Measurements from ENCODE around the gene TTF1.
"Not testable (repeated sequence)": the region's sequence is repeated elsewhere in the genome, so short reads cannot be mapped to it uniquely, and the experiment has no call there.

Gene TTF1

DNA sequence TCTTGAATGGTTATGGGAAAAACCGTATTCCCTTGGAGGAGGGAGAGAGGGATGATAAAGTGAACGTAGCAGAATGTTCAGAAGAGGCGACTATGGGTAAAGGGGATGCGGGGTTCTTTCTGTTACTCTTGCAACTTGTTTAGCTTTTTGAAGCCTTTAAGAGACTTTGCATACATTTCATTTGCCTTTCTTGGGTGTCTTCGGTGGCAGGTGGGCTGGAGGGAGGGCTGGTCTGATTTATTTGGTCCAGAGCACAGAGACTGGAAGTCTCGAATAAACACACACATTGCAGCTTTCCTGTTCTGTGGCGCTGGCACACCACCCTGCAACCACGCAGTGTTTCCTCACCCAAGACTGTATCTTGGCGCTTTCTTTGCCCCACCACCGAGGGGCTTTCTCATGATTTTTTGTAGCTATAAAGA lies 23.2 kb downstream of the TTF1 start:
- Histone ChIP-seq H3K27me3 (ENCODE audit: control insufficient read depth in 1 of 2, insufficient read depth in 2 of 2, low read length in 2 of 2) (no peaks in the 10 kb centered on the region), H3K4me1 (ENCODE audit: insufficient read depth, low read length) (no peaks in the 10 kb centered on the region), H3K9me3 (ENCODE audit: low read length) (no peaks in the 10 kb centered on the region), H3K36me3 (ENCODE audit: insufficient read depth, low read length) (peaks cover 62% of the 10 kb centered on the region), H3K4me3 (ENCODE audit: low read depth in 1 of 2, low read length in 2 of 2) (no peak overlapping the region), H3K9ac (ENCODE audit: low read length) (no peak overlapping the region), H3K27ac (ENCODE audit: low read depth, low read length) (no peak overlapping the region)

DNA sequence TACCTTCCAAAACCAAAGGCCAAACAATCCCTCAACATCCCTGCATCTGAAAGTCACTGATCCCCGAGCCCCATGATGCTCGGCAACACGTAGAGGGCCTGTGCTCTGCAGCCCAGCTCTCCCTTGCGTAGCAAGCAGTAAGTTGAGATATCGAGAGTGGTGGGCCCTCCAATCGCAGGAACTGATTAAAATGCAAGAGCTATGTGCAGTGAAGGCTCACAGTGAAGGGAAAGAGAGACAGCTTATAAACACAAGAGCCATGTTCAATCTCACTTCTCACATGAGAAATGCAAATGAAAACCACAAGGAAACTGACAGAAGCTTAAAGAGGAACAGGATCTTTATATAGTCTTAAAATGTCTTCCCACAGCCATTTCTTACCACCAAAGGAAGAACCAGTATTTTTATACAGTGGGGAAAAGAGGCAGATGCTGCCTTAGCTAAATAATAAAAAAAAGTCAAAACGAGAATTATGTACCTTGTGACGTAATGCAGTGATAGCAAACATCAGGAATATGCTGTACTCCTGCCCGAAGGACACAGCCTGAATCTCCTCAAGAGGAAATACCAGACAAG lies 24.6 kb downstream of the TTF1 start:
- Histone ChIP-seq H3K4me3 (ENCODE audit: low read depth in 1 of 2, low read length in 2 of 2) (no peak overlapping the region), H3K9ac (ENCODE audit: low read length) (no peak overlapping the region), H3K9me3 (ENCODE audit: low read length) (no peaks in the 10 kb centered on the region), H3K4me1 (ENCODE audit: insufficient read depth, low read length) (no peaks in the 10 kb centered on the region), H3K36me3 (ENCODE audit: insufficient read depth, low read length) (peaks cover 63% of the 10 kb centered on the region), H3K27ac (ENCODE audit: low read depth, low read length) (no peak overlapping the region), H3K27me3 (ENCODE audit: control insufficient read depth in 1 of 2, insufficient read depth in 2 of 2, low read length in 2 of 2) (no peaks in the 10 kb centered on the region)

DNA sequence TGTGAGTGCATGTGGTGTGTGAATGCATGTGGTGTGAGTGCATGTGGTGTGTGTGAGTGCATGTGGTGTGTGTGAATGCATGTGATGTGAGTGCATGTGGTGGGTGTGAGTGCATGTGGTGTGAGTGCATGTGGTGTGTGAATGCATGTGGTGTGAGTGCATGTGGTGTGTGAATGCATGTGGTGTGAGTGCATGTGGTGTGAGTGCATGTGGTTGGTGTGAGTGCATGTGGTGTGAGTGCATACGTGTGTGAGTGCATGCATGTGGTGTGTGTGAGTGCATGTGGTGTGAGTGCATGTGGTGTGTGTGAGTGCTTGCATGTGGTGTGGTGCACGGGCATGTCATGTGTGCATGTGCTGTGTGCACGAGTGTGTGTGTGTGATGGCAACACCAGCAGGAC lies 28.2 kb downstream of the TTF1 start:
- not testable (repeated sequence) for H3K9ac ChIP-seq (ENCODE audit: low read length); H3K27ac ChIP-seq (ENCODE audit: low read depth, low read length); H3K4me3 ChIP-seq (ENCODE audit: low read depth in 1 of 2, low read length in 2 of 2); H3K27me3 ChIP-seq (ENCODE audit: control insufficient read depth in 1 of 2, insufficient read depth in 2 of 2, low read length in 2 of 2); H3K9me3 ChIP-seq (ENCODE audit: low read length); H3K4me1 ChIP-seq (ENCODE audit: insufficient read depth, low read length)
- H3K36me3 ChIP-seq (ENCODE audit: insufficient read depth, low read length), result peaks cover 52% of the 10 kb centered on the region

DNA sequence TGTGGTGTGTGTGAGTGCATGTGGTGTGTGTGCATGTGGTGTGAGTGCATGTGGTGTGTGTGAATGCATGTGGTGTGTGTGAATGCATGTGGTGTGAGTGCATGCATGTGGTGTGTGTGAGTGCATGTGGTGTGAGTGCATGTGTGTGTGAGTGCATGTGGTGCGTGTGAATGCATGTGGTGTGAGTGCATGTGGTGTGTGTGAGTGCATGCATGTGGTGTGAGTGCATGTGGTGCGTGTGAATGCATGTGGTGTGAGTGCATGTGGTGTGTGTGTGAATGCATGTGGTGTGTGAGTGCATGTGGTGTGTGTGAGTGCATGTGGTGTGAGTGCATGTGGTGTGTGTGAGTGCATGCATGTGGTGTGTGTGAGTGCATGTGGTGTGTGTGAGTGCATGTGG lies 28.9 kb downstream of the TTF1 start:
- not testable (repeated sequence) for H3K27ac ChIP-seq (ENCODE audit: low read depth, low read length); H3K9me3 ChIP-seq (ENCODE audit: low read length); H3K4me1 ChIP-seq (ENCODE audit: insufficient read depth, low read length); H3K27me3 ChIP-seq (ENCODE audit: control insufficient read depth in 1 of 2, insufficient read depth in 2 of 2, low read length in 2 of 2); H3K4me3 ChIP-seq (ENCODE audit: low read depth in 1 of 2, low read length in 2 of 2); H3K9ac ChIP-seq (ENCODE audit: low read length)
- H3K36me3 ChIP-seq (ENCODE audit: insufficient read depth, low read length), result peaks cover 49% of the 10 kb centered on the region

DNA sequence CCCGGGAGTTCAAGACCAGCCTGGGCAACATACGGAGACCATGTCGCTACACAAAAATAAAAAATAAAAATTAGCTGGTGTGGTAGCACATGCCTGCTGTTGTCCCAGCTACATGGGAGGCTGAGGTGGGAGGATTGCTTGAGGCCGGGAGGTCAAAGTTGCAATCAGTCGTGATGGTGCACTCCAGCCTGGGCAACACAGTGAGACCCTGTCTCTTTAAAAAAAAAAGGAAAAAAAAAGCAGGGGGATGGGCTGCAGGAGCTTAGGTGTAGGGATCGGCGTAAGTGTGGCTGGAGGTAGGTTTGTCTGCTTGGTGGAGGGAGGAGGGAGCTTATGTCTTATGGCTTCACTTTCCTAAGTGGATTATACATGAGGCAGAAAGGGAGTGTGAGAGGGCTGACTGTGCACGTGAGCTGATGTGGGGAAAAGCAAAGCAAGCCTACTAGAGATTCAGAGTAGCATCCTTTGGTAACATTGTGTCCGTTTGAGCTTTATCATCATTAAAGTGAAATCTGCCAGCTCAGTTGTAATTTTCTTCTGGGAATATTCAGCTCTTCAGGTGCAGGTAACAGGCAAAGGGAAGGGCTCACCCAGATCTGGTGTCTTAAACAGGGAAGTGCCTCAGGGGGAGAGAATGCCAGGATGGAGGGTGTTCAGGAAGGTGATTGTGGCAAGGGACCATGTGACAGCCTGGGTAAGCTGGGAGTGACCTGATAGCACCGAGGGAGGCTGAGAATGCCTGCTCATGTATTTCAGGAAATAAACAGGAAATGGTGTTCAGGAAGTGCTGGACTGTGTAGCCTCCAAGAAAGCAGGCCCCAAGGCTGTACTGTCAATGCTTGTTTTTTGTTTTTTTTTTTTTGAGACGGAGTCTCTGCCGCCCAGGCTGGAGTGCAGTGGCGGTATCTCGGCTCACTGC lies 34.2 kb downstream of the TTF1 start:
- Histone ChIP-seq H3K27ac (ENCODE audit: low read depth, low read length) (no peak overlapping the region), H3K27me3 (ENCODE audit: control insufficient read depth in 1 of 2, insufficient read depth in 2 of 2, low read length in 2 of 2) (no peaks in the 10 kb centered on the region), H3K4me1 (ENCODE audit: insufficient read depth, low read length) (no peaks in the 10 kb centered on the region), H3K4me3 (ENCODE audit: low read depth in 1 of 2, low read length in 2 of 2) (no peak overlapping the region), H3K9ac (ENCODE audit: low read length) (no peak overlapping the region), H3K36me3 (ENCODE audit: insufficient read depth, low read length) (peaks cover 16% of the 10 kb centered on the region), H3K9me3 (ENCODE audit: low read length) (no peaks in the 10 kb centered on the region)

DNA sequence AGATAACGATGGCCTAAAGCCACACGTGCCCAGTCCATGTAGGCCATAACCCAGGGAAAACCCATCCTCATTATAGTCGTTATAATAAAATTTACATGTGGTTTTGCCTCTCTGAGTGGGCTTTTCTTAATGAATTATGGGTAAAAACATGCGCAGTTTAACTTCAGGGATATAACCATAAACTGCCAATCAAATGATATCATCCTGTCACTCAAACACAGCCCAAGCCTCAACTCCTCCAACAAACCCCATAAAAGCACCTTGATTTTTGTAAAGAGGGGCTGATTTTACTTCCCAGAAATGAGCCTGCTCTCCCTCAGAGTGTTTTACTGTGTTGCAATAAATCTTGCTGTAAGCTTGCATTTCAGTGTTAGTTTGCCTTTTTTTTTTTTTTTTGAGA lies 36.0 kb downstream of the TTF1 start:
- no peak overlapping the region for H3K4me3 ChIP-seq (ENCODE audit: low read depth in 1 of 2, low read length in 2 of 2)
- no peak overlapping the region for H3K9ac ChIP-seq (ENCODE audit: low read length)
- H3K27me3 ChIP-seq (ENCODE audit: control insufficient read depth in 1 of 2, insufficient read depth in 2 of 2, low read length in 2 of 2), result no peaks in the 10 kb centered on the region
- H3K27ac ChIP-seq (ENCODE audit: low read depth, low read length), result no peak overlapping the region
- no peaks in the 10 kb centered on the region for H3K36me3 ChIP-seq (ENCODE audit: insufficient read depth, low read length)
- H3K9me3 ChIP-seq (ENCODE audit: low read length), result no peaks in the 10 kb centered on the region
- H3K4me1 ChIP-seq (ENCODE audit: insufficient read depth, low read length), result no peaks in the 10 kb centered on the region

DNA sequence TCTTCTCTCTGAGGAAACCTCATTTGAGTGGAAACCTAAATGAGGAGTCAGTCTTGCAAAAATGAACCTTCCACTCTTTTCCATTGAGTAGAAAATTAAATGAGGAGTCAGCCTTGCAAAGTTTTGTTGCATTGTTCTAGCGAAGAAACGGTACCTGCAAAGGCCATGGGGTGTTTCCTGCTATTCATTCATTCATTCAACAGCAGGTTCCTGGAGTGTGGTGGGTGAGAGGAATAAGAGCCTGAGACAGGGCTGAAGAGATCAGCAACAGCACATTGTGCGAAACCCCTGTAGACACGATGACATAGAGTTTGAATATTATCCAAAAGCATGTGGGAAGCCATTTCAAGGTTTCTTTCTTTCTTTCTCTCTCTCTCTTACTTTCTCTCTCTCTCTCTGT lies 37.2 kb downstream of the TTF1 start:
- Histone ChIP-seq H3K4me3 (ENCODE audit: low read depth in 1 of 2, low read length in 2 of 2) (no peak overlapping the region), H3K27me3 (ENCODE audit: control insufficient read depth in 1 of 2, insufficient read depth in 2 of 2, low read length in 2 of 2) (no peaks in the 10 kb centered on the region), H3K9me3 (ENCODE audit: low read length) (no peaks in the 10 kb centered on the region), H3K4me1 (ENCODE audit: insufficient read depth, low read length) (no peaks in the 10 kb centered on the region), H3K9ac (ENCODE audit: low read length) (no peak overlapping the region), H3K36me3 (ENCODE audit: insufficient read depth, low read length) (no peaks in the 10 kb centered on the region), H3K27ac (ENCODE audit: low read depth, low read length) (no peak overlapping the region)

DNA sequence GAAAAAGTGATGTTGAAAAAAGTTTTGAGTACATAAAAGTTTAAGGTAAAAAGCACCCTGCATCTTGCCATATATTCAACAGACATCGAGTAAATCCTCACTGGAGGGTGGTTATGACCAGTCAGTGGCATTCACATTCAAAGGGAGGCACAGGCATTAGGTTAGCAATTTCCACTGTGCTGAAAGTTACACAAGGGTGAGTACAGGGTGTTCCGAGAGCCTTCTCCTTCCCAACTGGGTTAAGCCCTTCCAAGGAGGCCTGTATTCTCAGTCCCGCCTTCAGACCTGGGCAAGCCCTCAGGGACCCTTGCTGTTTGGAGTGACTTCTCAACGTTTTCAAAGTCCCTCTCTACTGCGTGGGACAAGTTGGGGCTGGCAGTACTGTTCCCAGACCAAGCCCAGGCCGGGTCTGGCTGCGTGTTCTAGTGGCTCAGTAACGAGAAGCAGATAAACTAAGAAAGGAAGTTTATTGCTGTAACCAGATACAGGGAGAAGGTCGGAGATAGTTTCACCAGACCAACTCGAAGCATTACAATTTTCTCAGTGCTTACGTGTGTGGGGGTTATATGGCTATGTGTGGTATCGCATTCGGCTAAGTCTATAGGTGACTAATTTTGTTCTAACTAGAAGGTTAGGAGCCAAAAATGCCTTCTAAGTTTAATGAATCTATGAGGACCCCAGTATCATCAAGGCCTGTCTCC lies 38.9 kb downstream of the TTF1 start:
- no peaks in the 10 kb centered on the region for H3K27me3 ChIP-seq (ENCODE audit: control insufficient read depth in 1 of 2, insufficient read depth in 2 of 2, low read length in 2 of 2)
- H3K9ac ChIP-seq (ENCODE audit: low read length), result no peak overlapping the region
- H3K4me3 ChIP-seq (ENCODE audit: low read depth in 1 of 2, low read length in 2 of 2), result no peak overlapping the region
- no peak overlapping the region for H3K27ac ChIP-seq (ENCODE audit: low read depth, low read length)
- no peaks in the 10 kb centered on the region for H3K9me3 ChIP-seq (ENCODE audit: low read length)
- H3K36me3 ChIP-seq (ENCODE audit: insufficient read depth, low read length), result no peaks in the 10 kb centered on the region
- H3K4me1 ChIP-seq (ENCODE audit: insufficient read depth, low read length), result no peaks in the 10 kb centered on the region

DNA sequence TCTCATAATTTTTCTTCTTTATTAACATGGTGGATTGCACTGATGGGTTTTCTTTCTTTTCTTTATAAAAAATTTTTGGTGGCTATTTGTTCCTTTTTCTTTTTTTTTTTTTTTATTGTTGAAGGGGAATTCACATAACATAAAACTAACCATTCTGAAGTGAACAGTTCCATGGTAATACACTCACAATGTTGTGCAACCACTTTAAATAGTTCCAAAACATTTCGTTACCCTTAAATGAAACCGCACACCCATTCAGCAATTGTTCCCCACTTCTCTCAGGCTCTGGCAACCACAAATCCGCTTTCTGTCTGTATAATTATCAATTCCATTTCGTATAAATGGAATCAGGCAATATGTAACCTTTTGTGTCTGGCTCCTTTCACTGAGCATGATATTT lies 40.2 kb downstream of the TTF1 start:
- Histone ChIP-seq H3K4me3 (ENCODE audit: low read depth in 1 of 2, low read length in 2 of 2) (no peak overlapping the region), H3K27ac (ENCODE audit: low read depth, low read length) (no peak overlapping the region), H3K9ac (ENCODE audit: low read length) (no peak overlapping the region), H3K27me3 (ENCODE audit: control insufficient read depth in 1 of 2, insufficient read depth in 2 of 2, low read length in 2 of 2) (no peaks in the 10 kb centered on the region), H3K4me1 (ENCODE audit: insufficient read depth, low read length) (no peaks in the 10 kb centered on the region), H3K9me3 (ENCODE audit: low read length) (no peaks in the 10 kb centered on the region), H3K36me3 (ENCODE audit: insufficient read depth, low read length) (no peaks in the 10 kb centered on the region)

DNA sequence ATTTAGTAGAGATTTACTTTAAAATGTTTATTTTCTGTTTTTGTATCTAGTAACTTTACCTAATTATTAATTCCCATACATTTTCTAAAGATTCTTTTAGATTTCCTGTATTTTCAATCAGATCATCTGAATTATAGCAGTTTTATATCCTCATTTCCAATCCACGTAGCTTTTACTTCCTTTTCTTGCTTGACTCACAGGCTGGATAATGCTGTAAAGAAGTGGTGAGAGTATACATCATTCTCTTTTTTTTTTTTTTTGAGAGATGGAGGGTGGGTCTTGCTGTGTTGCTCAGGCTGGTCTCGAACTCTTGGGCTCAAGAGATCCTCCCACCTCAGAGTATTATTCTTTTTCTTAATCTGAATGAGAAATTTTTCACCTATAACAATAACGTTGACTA lies 40.7 kb downstream of the TTF1 start:
- H3K4me3 ChIP-seq (ENCODE audit: low read depth in 1 of 2, low read length in 2 of 2), result no peak overlapping the region
- no peaks in the 10 kb centered on the region for H3K4me1 ChIP-seq (ENCODE audit: insufficient read depth, low read length)
- no peak overlapping the region for H3K27ac ChIP-seq (ENCODE audit: low read depth, low read length)
- H3K36me3 ChIP-seq (ENCODE audit: insufficient read depth, low read length), result no peaks in the 10 kb centered on the region
- no peaks in the 10 kb centered on the region for H3K9me3 ChIP-seq (ENCODE audit: low read length)
- H3K27me3 ChIP-seq (ENCODE audit: control insufficient read depth in 1 of 2, insufficient read depth in 2 of 2, low read length in 2 of 2), result no peaks in the 10 kb centered on the region
- no peak overlapping the region for H3K9ac ChIP-seq (ENCODE audit: low read length)

DNA sequence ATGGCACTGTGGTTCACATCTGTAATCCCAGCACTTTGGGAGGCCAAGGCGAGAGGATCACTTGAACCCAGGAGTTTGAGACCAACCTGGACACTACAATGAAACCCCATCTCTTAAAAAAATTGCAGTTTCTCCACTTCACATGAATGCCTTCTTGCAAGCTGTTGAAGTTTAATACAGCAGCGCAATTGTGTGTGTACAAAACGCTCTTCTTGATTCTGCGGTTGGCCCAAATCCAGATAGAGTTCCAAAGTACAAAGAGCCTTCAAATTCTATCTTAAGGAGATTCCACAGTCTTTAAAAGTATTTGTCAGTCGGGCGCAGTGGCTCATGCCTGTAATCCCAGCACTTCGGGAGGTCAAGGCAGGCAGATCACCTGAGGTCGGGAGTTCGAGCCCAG lies 42.6 kb downstream of the TTF1 start:
- Histone ChIP-seq H3K27me3 (ENCODE audit: control insufficient read depth in 1 of 2, insufficient read depth in 2 of 2, low read length in 2 of 2) (no peaks in the 10 kb centered on the region), H3K27ac (ENCODE audit: low read depth, low read length) (no peak overlapping the region), H3K4me1 (ENCODE audit: insufficient read depth, low read length) (no peaks in the 10 kb centered on the region), H3K36me3 (ENCODE audit: insufficient read depth, low read length) (no peaks in the 10 kb centered on the region), H3K9me3 (ENCODE audit: low read length) (no peaks in the 10 kb centered on the region), H3K4me3 (ENCODE audit: low read depth in 1 of 2, low read length in 2 of 2) (no peak overlapping the region), H3K9ac (ENCODE audit: low read length) (no peak overlapping the region)

Data from muscle layer of colon (tissue), 2 donors.